ENCODE data around the gene SLC38A11.

DNA sequence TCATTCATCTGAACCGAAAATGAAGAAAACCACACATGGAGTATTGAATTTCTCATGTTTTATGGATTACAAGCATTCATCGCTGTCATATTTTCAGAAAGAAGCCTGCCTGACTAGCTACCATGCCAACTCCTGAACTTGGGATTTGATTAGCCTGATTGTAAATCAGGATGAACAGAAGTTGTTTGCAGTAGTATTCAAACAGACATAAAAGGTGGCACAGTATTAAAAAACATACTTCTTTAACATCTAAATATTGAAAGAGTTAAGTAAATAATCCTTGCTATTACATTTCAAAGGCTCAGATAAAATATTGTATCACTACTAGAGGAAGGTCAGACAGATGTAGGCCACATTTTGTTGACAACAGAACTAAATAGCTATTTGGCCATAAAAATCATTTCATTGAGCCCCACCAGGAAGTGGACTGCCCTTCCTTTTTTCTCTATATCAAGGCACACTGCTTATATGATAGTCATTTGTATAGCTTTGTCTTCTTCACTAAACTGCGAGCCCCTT lies 21.6 kb downstream of the SLC38A11 start:
- TF ChIP-seq EZH2 (IDR thresholded peaks at IDR 0.05; ENCODE audit: borderline replicate concordance, control insufficient read depth, low read depth, low read length) = no peak
- no peak for TF ChIP-seq SMC3 (IDR thresholded peaks at IDR 0.05; ENCODE audit: borderline replicate concordance, low read length)
- no peak for TF ChIP-seq RAD21 (IDR thresholded peaks at IDR 0.05; ENCODE audit: insufficient read depth, low read depth, low read length)
- TF ChIP-seq POLR2AphosphoS5 (IDR thresholded peaks at IDR 0.05; ENCODE audit: low read length) = no peak
